GM18858 (cell line): ENCODE measurements around the gene DENND1A.
"Not testable (repeated sequence)": the region's sequence is repeated elsewhere in the genome, so short reads cannot be mapped to it uniquely, and the experiment has no call there.

Experiments used
- ATAC-seq: cut with Tn5 transposase; IDR thresholded peaks from one replicate; pipeline ENCODE4 v1.9.1; 2021; ENCODE audit not compliant: unreplicated experiment

DENND1A gene

GRCh38 chr9:123924727-123925126 lies 5.2 kb downstream of the DENND1A start:
- no peak for ATAC-seq

- ATAC-seq, result no peak
These were observed 6.0 kb downstream of the DENND1A start for GRCh38 chr9:123923884-123924283.

- no peak for ATAC-seq
These were observed 6.5 kb downstream of the DENND1A start for GRCh38 chr9:123923377-123923776.

GRCh38 chr9:123922911-123923310 lies 7.0 kb downstream of the DENND1A start:
- ATAC-seq, result no peak

DNA sequence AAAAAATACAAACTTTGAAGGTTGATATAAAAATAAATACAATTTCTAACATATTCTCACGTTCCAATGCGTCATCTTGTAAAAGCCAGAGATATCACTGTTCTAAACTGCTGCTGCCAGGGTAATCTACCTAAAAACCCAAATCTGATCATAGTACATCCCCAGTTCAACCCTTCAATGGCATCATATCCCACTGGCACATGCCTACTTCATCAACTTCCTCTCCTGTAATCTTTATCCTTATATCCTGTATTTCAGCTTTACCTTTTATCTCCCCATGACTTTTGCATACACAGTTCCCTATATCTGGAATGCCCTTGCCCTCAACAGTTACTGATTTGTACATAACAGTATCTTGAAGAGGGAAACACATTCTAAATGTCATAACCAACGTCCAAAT lies 7.5 kb downstream of the DENND1A start:
- ATAC-seq, result no peak

DNA sequence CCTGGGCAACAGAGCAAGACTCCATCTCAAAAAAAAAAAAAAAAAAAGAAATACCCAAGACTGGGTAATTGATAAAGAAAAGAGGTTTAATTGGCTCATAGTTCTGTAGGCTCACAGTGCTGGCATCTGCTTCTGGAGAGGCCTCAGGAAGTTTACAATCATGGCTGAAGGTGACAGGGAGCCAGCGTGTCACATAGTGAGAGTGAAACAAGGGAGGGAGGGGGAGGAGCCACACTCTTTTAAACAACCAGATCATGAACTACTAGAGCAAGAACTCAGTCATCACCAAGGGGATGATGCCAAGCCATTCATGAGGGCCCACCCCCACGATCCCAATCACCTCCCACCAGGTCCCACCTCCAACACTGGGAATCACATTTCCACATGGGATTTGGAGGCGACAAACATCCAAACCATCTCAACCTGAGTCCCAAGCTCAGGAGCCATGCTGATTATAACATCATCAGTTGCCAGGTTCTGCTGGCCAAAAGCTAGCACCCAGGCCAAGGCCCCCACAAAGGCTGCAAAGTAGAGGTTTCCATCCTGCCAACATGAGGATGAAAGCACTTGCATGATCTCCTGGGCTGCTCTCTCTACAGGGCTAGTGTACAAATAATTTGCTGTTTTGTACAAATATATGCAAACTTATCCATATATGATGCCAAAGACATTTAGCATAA lies 15.3 kb downstream of the DENND1A start:
- ATAC-seq, result no peak

DNA sequence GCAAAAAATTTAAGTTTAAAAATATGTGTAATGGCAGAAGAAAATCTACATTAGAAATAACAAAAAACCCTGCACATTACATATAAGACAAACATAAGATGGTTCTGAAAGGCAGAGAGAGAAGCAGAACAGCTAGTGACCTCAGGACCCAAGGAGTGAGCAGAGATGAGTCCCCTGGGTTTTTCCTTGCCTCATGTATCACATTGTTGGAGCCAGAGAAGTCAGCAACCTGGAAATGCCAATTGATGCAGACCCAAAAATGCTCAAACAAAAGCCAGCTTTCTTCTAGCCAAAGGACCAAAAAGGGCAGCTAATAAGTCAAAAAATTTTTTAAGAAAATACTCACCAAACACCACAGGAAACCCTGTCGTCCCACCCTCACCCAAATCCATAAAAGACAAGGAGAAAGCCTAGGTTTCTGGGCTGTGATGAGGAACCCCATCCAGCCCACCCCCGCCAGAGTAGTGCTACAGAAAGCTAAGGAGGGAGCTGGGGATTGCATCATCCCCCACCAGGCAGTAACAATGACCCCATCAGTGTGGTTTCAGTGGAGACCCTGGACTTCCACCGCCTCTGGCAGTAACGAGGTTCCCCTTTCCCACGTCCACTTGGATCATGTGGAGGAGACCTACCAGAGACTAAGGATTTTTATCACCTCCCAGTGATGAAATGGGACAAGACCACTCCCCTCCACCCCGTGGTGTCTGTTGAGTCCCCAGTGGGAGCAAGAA lies 17.6 kb downstream of the DENND1A start:
- no peak for ATAC-seq

GRCh38 chr9:123911024-123911423 lies 18.9 kb downstream of the DENND1A start:
- ATAC-seq, result no peak

DNA sequence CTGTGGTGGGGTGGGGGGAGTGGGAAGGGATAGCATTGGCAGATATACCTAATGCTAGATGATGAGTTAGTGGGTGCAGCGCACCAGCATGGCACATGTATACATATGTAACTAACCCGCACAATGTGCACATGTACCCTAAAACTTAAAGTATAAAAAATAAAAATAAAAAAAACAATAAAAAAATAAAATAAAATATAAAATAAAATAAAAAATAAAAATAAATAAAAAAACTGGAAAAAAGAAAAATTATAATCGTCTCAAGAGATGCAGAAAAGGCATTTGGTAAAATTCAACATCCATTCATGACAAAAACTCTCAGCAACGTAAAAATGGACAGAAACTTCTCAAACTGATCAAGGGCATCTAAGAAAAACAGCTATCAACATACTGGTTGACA lies 20.7 kb downstream of the DENND1A start:
- not testable (repeated sequence) for ATAC-seq

GRCh38 chr9:123903550-123903949 lies 26.4 kb downstream of the DENND1A start:
- not testable (repeated sequence) for ATAC-seq

DNA sequence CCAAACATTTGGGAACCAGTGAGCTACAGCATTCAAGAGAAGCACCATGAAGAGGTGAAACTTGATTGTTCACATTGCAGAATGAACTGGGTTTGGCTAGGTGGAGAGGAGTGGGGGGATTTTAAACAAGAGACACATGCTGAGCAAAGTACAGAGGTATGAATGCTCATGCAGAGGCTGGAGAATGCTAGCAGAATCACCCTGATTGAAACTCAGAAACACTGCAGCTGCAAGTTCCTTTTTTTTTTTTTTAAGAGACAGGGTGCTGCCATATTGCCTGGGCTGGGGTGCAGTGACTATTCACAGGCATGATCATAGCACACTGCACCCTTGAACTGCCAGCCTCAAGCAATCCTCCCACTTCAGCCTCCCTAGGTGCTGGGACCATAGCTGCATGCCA lies 35.1 kb downstream of the DENND1A start:
- ATAC-seq, result no peak

DNA sequence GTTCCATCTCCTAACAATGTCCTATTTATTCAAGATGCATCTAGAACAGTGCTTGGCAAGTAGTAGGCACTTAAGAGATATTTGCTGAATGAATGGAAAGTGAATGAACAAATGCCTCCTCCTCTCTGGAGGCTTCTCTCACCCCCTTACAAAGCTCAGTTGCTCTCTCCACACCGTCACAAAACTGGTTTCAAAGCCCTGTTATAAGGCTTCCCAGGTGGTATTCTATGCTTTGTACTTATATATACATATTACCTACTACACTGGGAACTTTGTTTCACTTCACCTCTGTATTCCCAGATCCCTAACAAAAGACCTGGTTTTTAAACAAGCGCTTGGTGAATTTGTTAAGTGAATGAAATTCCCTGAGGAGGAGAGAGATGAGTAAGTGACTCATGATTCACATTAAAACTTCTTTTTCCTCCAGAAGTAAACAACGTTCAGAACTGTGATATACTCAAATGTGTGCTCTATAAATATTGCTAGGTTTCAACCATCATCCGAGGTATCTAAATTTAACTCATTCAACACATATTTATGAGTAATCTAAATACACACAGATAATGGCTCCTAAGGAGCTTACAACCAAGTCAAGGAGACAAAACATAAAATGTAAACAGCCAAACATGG lies 36.0 kb downstream of the DENND1A start:
- no peak for ATAC-seq

DNA sequence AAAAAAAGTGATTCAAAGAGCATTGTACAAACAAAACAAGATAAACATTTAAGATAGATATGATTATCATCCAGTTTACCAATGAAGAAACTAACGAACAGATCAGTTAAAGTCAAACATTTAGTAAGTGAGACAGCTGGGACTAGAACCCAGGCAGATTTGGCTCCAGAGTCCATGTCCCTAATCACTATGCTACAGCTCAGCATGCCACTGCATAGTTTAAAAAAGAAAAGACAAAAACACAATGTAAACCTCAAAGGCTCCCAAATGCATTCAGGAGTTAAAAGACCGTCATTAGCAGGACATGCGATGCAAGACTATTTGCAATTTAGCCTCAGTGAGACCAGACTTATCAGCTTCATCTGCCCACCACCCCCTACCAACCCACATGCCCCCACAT lies 36.8 kb downstream of the DENND1A start:
- no peak for ATAC-seq

DNA sequence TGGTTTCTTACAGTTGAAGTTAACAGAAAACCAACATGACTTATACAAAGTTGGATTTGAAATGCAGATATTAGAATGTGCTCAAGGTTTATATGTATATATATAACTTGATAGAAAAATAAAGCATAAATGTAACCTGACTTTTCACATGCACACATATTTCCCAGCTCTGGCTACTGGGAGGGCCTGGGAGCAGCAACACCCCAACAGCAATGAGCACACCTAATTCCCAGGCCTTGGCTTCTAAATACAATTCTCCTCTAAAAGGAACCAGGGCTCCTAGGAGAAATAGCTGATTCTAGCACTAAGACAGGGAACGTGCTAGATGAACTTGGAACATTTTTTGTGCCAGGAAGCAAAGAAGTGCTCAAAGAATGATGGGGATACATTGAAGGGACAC lies 42.1 kb downstream of the DENND1A start:
- no peak for ATAC-seq

GRCh38 chr9:123885834-123886233 lies 44.1 kb downstream of the DENND1A start:
- not testable (repeated sequence) for ATAC-seq

- ATAC-seq, result no peak
These were observed 46.3 kb downstream of the DENND1A start for GRCh38 chr9:123883634-123884033.

GRCh38 chr9:123881604-123882003 lies 48.3 kb downstream of the DENND1A start:
- ATAC-seq, result no peak

DNA sequence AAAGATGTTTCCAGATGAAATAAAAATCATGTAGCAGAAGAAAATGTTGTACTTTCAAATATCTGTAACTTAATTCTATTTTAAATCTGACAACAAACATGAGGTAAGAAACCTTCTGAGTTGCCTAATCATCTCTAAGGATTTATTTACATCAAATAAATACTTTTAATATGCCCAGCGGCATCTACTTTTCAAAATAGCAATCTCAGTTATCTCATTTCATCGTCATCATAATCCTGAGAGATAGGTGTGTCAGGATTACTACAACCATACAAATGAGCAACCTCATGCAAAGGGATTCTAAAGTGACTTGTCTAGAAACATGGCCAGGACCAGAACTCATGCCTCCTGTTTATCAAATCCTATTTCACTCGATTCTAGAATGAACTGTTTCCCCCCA lies 49.5 kb downstream of the DENND1A start:
- ATAC-seq, result no peak

GRCh38 chr9:123876750-123877149 lies 53.2 kb downstream of the DENND1A start:
- ATAC-seq, result no peak

DNA sequence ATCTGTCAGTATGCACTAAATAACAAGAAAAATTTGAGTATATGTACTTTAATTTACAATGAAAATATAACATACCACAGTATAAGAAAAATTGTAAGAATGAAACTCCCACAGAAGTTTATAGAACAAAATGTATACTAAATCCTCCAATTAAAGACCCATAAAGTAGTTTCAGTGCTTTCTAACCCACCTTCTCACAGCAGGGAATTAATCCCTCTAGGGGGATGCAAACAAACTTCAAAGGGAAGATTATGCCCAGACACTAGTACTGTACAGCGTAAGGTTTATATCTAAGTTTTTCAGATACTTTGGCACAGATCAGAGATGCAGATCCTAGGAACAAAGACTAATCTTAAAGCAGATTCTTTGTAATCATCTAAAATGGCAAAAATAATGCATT lies 57.2 kb downstream of the DENND1A start:
- no peak for ATAC-seq

GRCh38 chr9:123871781-123872180 lies 58.1 kb downstream of the DENND1A start:
- ATAC-seq, result no peak

- no peak for ATAC-seq
These were observed 61.9 kb downstream of the DENND1A start for GRCh38 chr9:123868002-123868401.
